Measurements from ENCODE around the gene RPL36AL. TPM values are rescaled to one million over a fixed set of nuclear protein-coding genes. Genes with fewer than 3 reads are reported as not detected.

The RPL36AL gene
- polyA plus RNA-seq, 1 donor (not counting 4 experiments of a cell fraction or from before 2014, with no cell fraction given): 327 TPM

GRCh38 chr14:49614196-49614595 is 6.2 kb downstream of the RPL36AL start:
- H2AFZ ChIP-seq (ENCODE audit: control insufficient read depth, low read length): no peak overlapping the region
- no peak overlapping the region for H3K4me2 ChIP-seq (ENCODE audit: control insufficient read depth, extremely low read depth, insufficient read depth, low read depth, low read length)
- H3K27ac ChIP-seq (ENCODE audit: control insufficient read depth, insufficient read depth, low read length): no peak overlapping the region
- H3K4me3 ChIP-seq (ENCODE audit: control insufficient read depth in 2 of 3, extremely low read depth in 1 of 3, insufficient read depth in 2 of 3, low read depth in 1 of 3, low read length in 3 of 3): no peak overlapping the region
- no peaks in the 10 kb centered on the region for H3K9me1 ChIP-seq (ENCODE audit: control insufficient read depth, extremely low read depth, insufficient read depth, low read length)
- peaks cover 2 to 6% of the 10 kb centered on the region in 2 experiments for H3K36me3 ChIP-seq (ENCODE audit: control insufficient read depth in 2 of 2, extremely low read depth in 1 of 2, insufficient read depth in 2 of 2, low read length in 2 of 2)
- peaks cover 16% of the 10 kb centered on the region for H3K79me2 ChIP-seq (ENCODE audit: control insufficient read depth, insufficient read depth, low read length)
- DNase-seq (ENCODE audit: low read depth, low spot score) (no peak), FAIRE-seq (no peak)
- no peak overlapping the region for H3K9ac ChIP-seq (ENCODE audit: control insufficient read depth, extremely low read depth, insufficient read depth, low read length)
- TF ChIP-seq CTCF (optimal IDR thresholded peaks at IDR 0.05 in 1 of 3, IDR thresholded peaks at IDR 0.05 in 1 of 3, conservative IDR thresholded peaks at IDR 0.05 in 1 of 3; ENCODE audit: extremely low read depth in 1 of 3, insufficient read depth in 2 of 3, low read length in 3 of 3) (no peak), EZH2 (IDR thresholded peaks at IDR 0.05; ENCODE audit: low read length) (no peak)
- H3K9me3 ChIP-seq (ENCODE audit: control insufficient read depth, low read depth, low read length): no peaks in the 10 kb centered on the region
- no peaks in the 10 kb centered on the region for H3K27me3 ChIP-seq (ENCODE audit: control insufficient read depth, extremely low read depth, insufficient read depth, low read length)
- H4K20me1 ChIP-seq (ENCODE audit: control insufficient read depth, extremely low read depth, insufficient read depth, low read length): no peaks in the 10 kb centered on the region
- dilution Hi-C loops (cut with MboI; ENCODE audit: extremely low pct_ligation_motif_present, low sequenced_read_pairs): no loop called here
- peaks cover 19% of the 10 kb centered on the region for H3K4me1 ChIP-seq (ENCODE audit: control insufficient read depth, extremely low read depth, insufficient read depth, low read length)

GRCh38 chr14:49612671-49613070 is 7.8 kb downstream of the RPL36AL start:
- no peak overlapping the region for H3K4me2 ChIP-seq (ENCODE audit: control insufficient read depth, extremely low read depth, insufficient read depth, low read depth, low read length)
- FAIRE-seq (no peak), DNase-seq (ENCODE audit: low read depth, low spot score) (no peak)
- H3K79me2 ChIP-seq (ENCODE audit: control insufficient read depth, insufficient read depth, low read length): peaks cover under 1% of the 10 kb centered on the region
- H3K27ac ChIP-seq (ENCODE audit: control insufficient read depth, insufficient read depth, low read length): no peak overlapping the region
- no peak for TF ChIP-seq EZH2 (IDR thresholded peaks at IDR 0.05; ENCODE audit: low read length)
- TF ChIP-seq CTCF (optimal IDR thresholded peaks at IDR 0.05 in 1 of 3, IDR thresholded peaks at IDR 0.05 in 1 of 3, conservative IDR thresholded peaks at IDR 0.05 in 1 of 3; ENCODE audit: extremely low read depth in 1 of 3, insufficient read depth in 2 of 3, low read length in 3 of 3): no peak
- dilution Hi-C loops (cut with MboI; ENCODE audit: extremely low pct_ligation_motif_present, low sequenced_read_pairs): no loop called here
- no peak overlapping the region for H2AFZ ChIP-seq (ENCODE audit: control insufficient read depth, low read length)
- peaks cover 9% of the 10 kb centered on the region for H3K4me1 ChIP-seq (ENCODE audit: control insufficient read depth, extremely low read depth, insufficient read depth, low read length)
- H3K9ac ChIP-seq (ENCODE audit: control insufficient read depth, extremely low read depth, insufficient read depth, low read length): no peak overlapping the region
- H3K4me3 ChIP-seq (ENCODE audit: control insufficient read depth in 2 of 3, extremely low read depth in 1 of 3, insufficient read depth in 2 of 3, low read depth in 1 of 3, low read length in 3 of 3): no peak overlapping the region
- no peaks in the 10 kb centered on the region for H3K9me3 ChIP-seq (ENCODE audit: control insufficient read depth, low read depth, low read length)
- H3K9me1 ChIP-seq (ENCODE audit: control insufficient read depth, extremely low read depth, insufficient read depth, low read length): no peaks in the 10 kb centered on the region
- H3K27me3 ChIP-seq (ENCODE audit: control insufficient read depth, extremely low read depth, insufficient read depth, low read length): no peaks in the 10 kb centered on the region
- peaks cover 0 to 5% of the 10 kb centered on the region in 2 experiments for H3K36me3 ChIP-seq (ENCODE audit: control insufficient read depth in 2 of 2, extremely low read depth in 1 of 2, insufficient read depth in 2 of 2, low read length in 2 of 2)
- H4K20me1 ChIP-seq (ENCODE audit: control insufficient read depth, extremely low read depth, insufficient read depth, low read length): no peaks in the 10 kb centered on the region

Measured in keratinocyte (primary cell).